OCI-LY3 (cell line): ENCODE results near the gene RAD23A.

ENCODE experiments used
- H2AFZ ChIP-seq: fragments of 200-600, 300-600 bp; shearing (Covaris generic); 2 replicates; pipeline ENCODE4 v1.6.0; 2014; ENCODE audit warnings: antibody characterized with exemption, low read depth, low read length
- H3K27ac ChIP-seq: fragments of 200-600, 300-600 bp; sonication (generic); 2 replicates; pipeline ENCODE4 v1.5.1; 2014; ENCODE audit warnings: mild to moderate bottlenecking, low read length, moderate library complexity, mixed read lengths
- H3K27me3 ChIP-seq: fragments of 200-600, 300-600 bp; sonication (generic); 2 replicates; pipeline ENCODE4 v1.6.1; 2014; ENCODE audit warnings: low read depth, low read length, mixed read lengths
- H3K36me3 ChIP-seq: fragments of 200-600, 300-600 bp; sonication (generic); replicated peaks from 2 replicates; pipeline ENCODE3; 2014; ENCODE audit warnings: low read depth, low read length, mixed read lengths
- H3K4me1 ChIP-seq: fragments of 300-600, 200-600 bp; sonication (generic); 2 replicates; pipeline ENCODE4 v1.6.1; 2014; ENCODE audit warnings: low read length, mixed read lengths
- H3K4me2 ChIP-seq: fragments of 200-600, 300-600 bp; sonication (generic); 2 replicates; pipeline ENCODE4 v1.6.1; 2014; ENCODE audit warnings: low read length, mixed read lengths
- H3K4me3 ChIP-seq: fragments of 300-600, 200-600 bp; sonication (generic); 2 replicates; pipeline ENCODE4 v1.5.1; 2014; ENCODE audit warnings: antibody characterized with exemption, mild to moderate bottlenecking, low read length, moderate library complexity
- H3K79me2 ChIP-seq: fragments of 300-600, 200-600 bp; shearing (Covaris generic); 2 replicates; pipeline ENCODE4 v1.6.1; 2014; ENCODE audit warnings: mild to moderate bottlenecking, low read length, mixed read lengths
- H3K9ac ChIP-seq: fragments of 300-600, 200-600 bp; shearing (Covaris generic); 2 replicates; pipeline ENCODE4 v1.6.0; 2014; ENCODE audit warnings: mild to moderate bottlenecking, low read length, moderate library complexity
- H3K9me3 ChIP-seq: fragments of 200-600, 300-600 bp; shearing (Covaris generic); 2 replicates; pipeline ENCODE4 v1.6.1; 2014; ENCODE audit warnings: low read length, mixed read lengths; ENCODE audit not compliant: insufficient read depth
- H4K20me1 ChIP-seq: fragments of 200-600, 300-600 bp; sonication (generic); 2 replicates; pipeline ENCODE4 v1.6.1; 2016; ENCODE audit warnings: low read length, mixed read lengths; ENCODE audit not compliant: insufficient read depth
- CTCF ChIP-seq: fragments of 200-600, 300-600 bp; sonication (generic); IDR thresholded peaks from 2 replicates; pipeline ENCODE4 v1.5.1; 2014; ENCODE audit warnings: antibody characterized with exemption, low read length, low read depth
- EZH2phosphoT487 ChIP-seq: fragments of 200-600 bp; shearing (Covaris generic); IDR thresholded peaks from 2 replicates; pipeline ENCODE4 v1.6.1; 2018; ENCODE audit warnings: antibody characterized with exemption, mixed run types, low read depth

The RAD23A gene

GRCh38 chr19:12945479-12946091 lies at the start of gene RAD23A:
RAD23A (plus strand) TSS chr19:12945862; CDS start chr19:12945949, 87 bp downstream.
- H3K9me3 ChIP-seq = no peaks in the 10 kb centered on the region
- peaks cover 19% of the 10 kb centered on the region for H4K20me1 ChIP-seq
- H3K4me2 ChIP-seq = peak within 1 kb of the TSS; percentile 95
- peaks cover 55% of the 10 kb centered on the region for H3K4me1 ChIP-seq
- H3K79me2 ChIP-seq = peaks cover 69% of the 10 kb centered on the region
- peaks cover 78% of the 10 kb centered on the region for H3K36me3 ChIP-seq
- peak within 1 kb of the TSS; percentile 90 for H3K27ac ChIP-seq
- H2AFZ ChIP-seq = no peak within 1 kb of the TSS
- no peaks in the 10 kb centered on the region for H3K27me3 ChIP-seq
- TF ChIP-seq EZH2phosphoT487 = no peak
- TF ChIP-seq CTCF = no peak
- H3K9ac ChIP-seq = peak within 1 kb of the TSS; percentile 96
- peak within 1 kb of the TSS; percentile 97 for H3K4me3 ChIP-seq

GRCh38 chr19:12896460-12896859 lies 49.2 kb upstream of the RAD23A start:
- peaks cover 40% of the 10 kb centered on the region for H3K4me1 ChIP-seq
- peaks cover 37% of the 10 kb centered on the region for H3K36me3 ChIP-seq
- H3K9me3 ChIP-seq = no peaks in the 10 kb centered on the region
- TF ChIP-seq CTCF (no peak), EZH2phosphoT487 (no peak)
- H3K4me3 ChIP-seq = no peak overlapping the region
- H3K27me3 ChIP-seq = no peaks in the 10 kb centered on the region
- H3K79me2 ChIP-seq = peaks cover 17% of the 10 kb centered on the region
- H3K4me2 ChIP-seq = no peak overlapping the region
- H4K20me1 ChIP-seq = no peaks in the 10 kb centered on the region; the same call in 1 of the 2 replicates
- no peak overlapping the region for H3K9ac ChIP-seq
- H3K27ac ChIP-seq = no peak overlapping the region
- no peak overlapping the region for H2AFZ ChIP-seq

DNA sequence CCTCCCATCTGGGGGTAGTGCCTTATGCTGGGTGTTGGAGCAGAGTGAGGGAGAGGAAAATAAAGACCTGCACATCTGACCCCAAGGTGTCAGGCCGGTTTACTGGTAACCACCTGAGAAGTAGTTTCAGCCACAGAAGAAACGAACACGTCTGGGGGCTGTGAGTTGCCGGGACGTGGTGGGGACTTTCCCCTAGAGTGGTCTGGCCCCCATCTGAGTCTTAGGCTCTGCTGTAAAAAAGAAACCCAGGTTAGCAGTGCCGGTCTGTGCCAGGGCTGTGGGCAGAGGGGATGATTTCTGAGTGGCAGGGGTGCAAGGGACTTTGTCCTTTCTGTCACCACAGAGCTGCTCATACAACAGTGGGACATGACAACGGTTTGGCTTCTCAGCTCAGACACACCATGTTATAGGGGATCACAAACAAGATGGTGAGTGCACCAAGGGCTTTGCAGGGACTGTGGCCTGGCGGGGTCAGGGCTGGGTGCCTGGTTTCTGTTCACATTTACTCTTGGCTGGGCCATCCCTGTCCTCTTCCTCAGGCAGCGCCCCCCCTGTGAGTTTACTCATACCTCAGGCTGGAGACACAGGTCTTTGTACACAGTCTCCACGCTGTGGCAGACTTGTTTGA lies 45.7 kb upstream of the RAD23A start:
- Histone ChIP-seq H4K20me1 (no peaks in the 10 kb centered on the region), H2AFZ (no peak overlapping the region), H3K27ac (peak overlapping the region; percentile 95), H3K9ac (peak overlapping the region; percentile 84), H3K4me2 (peak overlapping the region; percentile 74), H3K27me3 (no peaks in the 10 kb centered on the region), H3K79me2 (peaks cover 3% of the 10 kb centered on the region; the same call in 1 of the 2 replicates), H3K4me3 (peak overlapping the region; percentile 63), H3K9me3 (no peaks in the 10 kb centered on the region), H3K4me1 (peaks cover 35% of the 10 kb centered on the region), H3K36me3 (peaks cover 31% of the 10 kb centered on the region)
- TF ChIP-seq EZH2phosphoT487 (no peak), CTCF (peak; percentile 54)

DNA sequence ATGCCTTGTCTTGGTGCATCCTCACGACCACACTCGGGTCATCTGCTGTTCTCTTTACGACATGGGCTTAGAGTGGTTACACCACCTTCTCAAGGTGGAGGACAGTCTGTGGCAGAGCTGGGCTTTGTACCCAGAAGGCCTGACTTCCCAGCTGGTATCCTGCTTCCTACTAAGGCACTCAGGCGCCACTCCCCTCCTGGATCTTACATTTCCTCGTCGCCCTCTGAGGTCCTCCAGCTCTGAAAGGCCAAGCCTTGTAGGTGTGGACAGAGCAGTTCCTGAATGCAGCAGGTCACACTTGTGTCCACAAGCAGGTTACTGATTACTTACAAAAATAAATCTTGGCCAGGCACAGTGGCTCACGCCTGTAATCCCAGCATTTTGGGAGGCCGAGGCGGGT lies 38.5 kb upstream of the RAD23A start:
- no peaks in the 10 kb centered on the region for H3K27me3 ChIP-seq
- no peaks in the 10 kb centered on the region for H3K4me1 ChIP-seq
- H3K79me2 ChIP-seq = no peaks in the 10 kb centered on the region
- no peak for TF ChIP-seq EZH2phosphoT487
- TF ChIP-seq CTCF = no peak
- no peak overlapping the region for H2AFZ ChIP-seq
- no peak overlapping the region for H3K4me3 ChIP-seq
- no peaks in the 10 kb centered on the region for H4K20me1 ChIP-seq
- H3K27ac ChIP-seq = no peak overlapping the region
- no peaks in the 10 kb centered on the region for H3K9me3 ChIP-seq
- H3K36me3 ChIP-seq = peaks cover 10% of the 10 kb centered on the region
- H3K4me2 ChIP-seq = no peak overlapping the region
- no peak overlapping the region for H3K9ac ChIP-seq
